ENCODE results near the gene PDE8A.

The PDE8A gene

GRCh38 chr15:85047271-85047948 lies 65.8 kb downstream of the PDE8A start:
- H3K4me3 ChIP-seq (replicated peaks; ENCODE audit: low read depth, low read length), result no peak overlapping the region; the same call in 1 of the 2 replicates
- TF ChIP-seq CTCF (IDR thresholded peaks at IDR 0.05; ENCODE audit: low read depth, low read length, missing control alignments), result no peak
- DNase-seq (ENCODE audit: extremely low read depth, low read depth), result peak; percentile 85

- no peak for TF ChIP-seq CTCF (IDR thresholded peaks at IDR 0.05; ENCODE audit: low read depth, low read length, missing control alignments)
- no peak for DNase-seq (ENCODE audit: extremely low read depth, low read depth)
- no peak overlapping the region for H3K4me3 ChIP-seq (replicated peaks; ENCODE audit: low read depth, low read length)
Observed at GRCh38 chr15:85048430-85048829, 66.8 kb downstream of the PDE8A start.

GRCh38 chr15:85049805-85050204 lies 68.1 kb downstream of the PDE8A start:
- no peak for TF ChIP-seq CTCF (IDR thresholded peaks at IDR 0.05; ENCODE audit: low read depth, low read length, missing control alignments)
- DNase-seq (ENCODE audit: extremely low read depth, low read depth), result no peak
- H3K4me3 ChIP-seq (replicated peaks; ENCODE audit: low read depth, low read length), result no peak overlapping the region

GRCh38 chr15:85059734-85060133 lies 78.1 kb downstream of the PDE8A start:
- no peak overlapping the region for H3K4me3 ChIP-seq (replicated peaks; ENCODE audit: low read depth, low read length)
- TF ChIP-seq CTCF (IDR thresholded peaks at IDR 0.05; ENCODE audit: low read depth, low read length, missing control alignments), result no peak
- DNase-seq (ENCODE audit: extremely low read depth, low read depth), result no peak

- no peak for TF ChIP-seq CTCF (IDR thresholded peaks at IDR 0.05; ENCODE audit: low read depth, low read length, missing control alignments)
- no peak for DNase-seq (ENCODE audit: extremely low read depth, low read depth)
- no peak overlapping the region for H3K4me3 ChIP-seq (replicated peaks; ENCODE audit: low read depth, low read length)
Observed at GRCh38 chr15:85062560-85062959, 80.9 kb downstream of the PDE8A start.

- no peak for TF ChIP-seq CTCF (IDR thresholded peaks at IDR 0.05; ENCODE audit: low read depth, low read length, missing control alignments)
- no peak overlapping the region for H3K4me3 ChIP-seq (replicated peaks; ENCODE audit: low read depth, low read length)
- DNase-seq (ENCODE audit: extremely low read depth, low read depth), result no peak
Observed at GRCh38 chr15:85063088-85063487, 81.4 kb downstream of the PDE8A start.
